Retinal pigment epithelial cell (primary cell): ENCODE measurements around the gene LYPD5.

Experiments
- DNase-seq: peaks from one replicate; pipeline ENCODE4 v3.0.0-alpha.2; 2010; ENCODE audit warnings: low read depth
- H3K4me3 ChIP-seq: 2 replicates; pipeline ENCODE4 v1.5.1; 2011; ENCODE audit warnings: mild to moderate bottlenecking, low read length, control low read depth, moderate library complexity
- TF ChIP-seq, protein P1 (sequence below): conservative IDR thresholded peaks from 2 replicates; pipeline ENCODE4 v1.5.1; 2011; ENCODE audit warnings: low read depth, low read length, control low read depth, inconsistent platforms

Gene LYPD5

DNA sequence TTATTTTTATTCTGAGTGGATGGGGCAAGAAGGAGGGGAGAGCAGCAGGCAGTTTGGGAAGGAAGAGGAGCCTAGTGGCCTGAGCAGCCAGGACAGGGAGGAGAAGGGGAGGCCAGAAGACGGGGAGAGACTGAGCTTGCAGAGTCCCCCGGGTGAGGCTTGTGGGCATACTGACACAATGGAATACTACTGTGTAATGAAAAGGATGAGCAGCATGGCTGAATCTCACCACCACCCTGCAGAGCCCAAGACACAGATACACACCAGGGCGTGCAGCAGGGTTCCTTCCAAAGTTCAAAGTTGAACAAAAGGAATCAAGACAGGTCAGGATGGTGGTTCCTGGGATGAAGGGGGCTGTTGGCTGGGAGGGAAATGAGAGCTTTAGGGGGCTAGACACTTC lies 39.4 kb downstream of the LYPD5 start:
- DNase-seq: no peak
- TF ChIP-seq, protein P1, sequence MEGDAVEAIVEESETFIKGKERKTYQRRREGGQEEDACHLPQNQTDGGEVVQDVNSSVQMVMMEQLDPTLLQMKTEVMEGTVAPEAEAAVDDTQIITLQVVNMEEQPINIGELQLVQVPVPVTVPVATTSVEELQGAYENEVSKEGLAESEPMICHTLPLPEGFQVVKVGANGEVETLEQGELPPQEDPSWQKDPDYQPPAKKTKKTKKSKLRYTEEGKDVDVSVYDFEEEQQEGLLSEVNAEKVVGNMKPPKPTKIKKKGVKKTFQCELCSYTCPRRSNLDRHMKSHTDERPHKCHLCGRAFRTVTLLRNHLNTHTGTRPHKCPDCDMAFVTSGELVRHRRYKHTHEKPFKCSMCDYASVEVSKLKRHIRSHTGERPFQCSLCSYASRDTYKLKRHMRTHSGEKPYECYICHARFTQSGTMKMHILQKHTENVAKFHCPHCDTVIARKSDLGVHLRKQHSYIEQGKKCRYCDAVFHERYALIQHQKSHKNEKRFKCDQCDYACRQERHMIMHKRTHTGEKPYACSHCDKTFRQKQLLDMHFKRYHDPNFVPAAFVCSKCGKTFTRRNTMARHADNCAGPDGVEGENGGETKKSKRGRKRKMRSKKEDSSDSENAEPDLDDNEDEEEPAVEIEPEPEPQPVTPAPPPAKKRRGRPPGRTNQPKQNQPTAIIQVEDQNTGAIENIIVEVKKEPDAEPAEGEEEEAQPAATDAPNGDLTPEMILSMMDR: no peak
- H3K4me3 ChIP-seq: no peak overlapping the region

DNA sequence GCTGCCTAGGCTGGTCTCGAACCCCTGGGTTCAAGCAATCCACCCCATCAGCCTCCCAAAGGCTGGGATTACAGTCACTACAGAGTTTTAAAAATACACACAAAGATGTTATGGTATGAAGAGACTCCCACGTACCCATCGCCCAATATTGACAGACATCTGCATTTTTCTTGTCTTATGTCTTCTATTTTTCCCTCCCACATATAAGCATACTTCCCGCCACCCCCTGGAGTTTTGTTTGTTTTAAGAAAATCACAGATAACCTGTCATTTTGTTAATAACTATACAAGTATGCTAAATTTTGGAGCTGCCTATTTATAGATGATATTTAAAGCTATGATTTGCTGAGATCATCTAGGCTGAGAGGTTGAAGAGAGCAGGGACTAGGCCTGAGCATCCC lies 41.3 kb downstream of the LYPD5 start:
- no peak overlapping the region for H3K4me3 ChIP-seq
- TF ChIP-seq, protein P1: no peak
- DNase-seq: no peak

DNA sequence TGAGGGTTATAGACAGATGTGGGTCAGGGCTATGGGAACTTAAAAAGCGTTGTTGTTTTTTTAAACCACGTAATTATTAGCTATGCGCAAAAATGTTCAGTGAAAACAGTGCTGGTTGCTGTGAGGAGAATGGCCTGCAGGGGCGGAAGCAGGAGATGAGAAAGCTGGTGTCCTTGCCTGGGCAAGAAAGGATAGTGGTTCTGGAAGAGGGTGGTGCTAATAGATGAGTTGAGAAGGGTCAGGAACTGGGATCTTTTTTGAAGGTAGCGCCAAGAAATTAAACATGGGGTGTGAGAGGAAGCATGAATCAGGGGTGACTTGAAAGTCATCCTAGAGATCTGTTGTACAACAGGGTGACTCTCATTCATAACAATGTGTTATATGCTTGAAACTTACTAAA lies 42.7 kb downstream of the LYPD5 start:
- H3K4me3 ChIP-seq: no peak overlapping the region
- DNase-seq: no peak

DNA sequence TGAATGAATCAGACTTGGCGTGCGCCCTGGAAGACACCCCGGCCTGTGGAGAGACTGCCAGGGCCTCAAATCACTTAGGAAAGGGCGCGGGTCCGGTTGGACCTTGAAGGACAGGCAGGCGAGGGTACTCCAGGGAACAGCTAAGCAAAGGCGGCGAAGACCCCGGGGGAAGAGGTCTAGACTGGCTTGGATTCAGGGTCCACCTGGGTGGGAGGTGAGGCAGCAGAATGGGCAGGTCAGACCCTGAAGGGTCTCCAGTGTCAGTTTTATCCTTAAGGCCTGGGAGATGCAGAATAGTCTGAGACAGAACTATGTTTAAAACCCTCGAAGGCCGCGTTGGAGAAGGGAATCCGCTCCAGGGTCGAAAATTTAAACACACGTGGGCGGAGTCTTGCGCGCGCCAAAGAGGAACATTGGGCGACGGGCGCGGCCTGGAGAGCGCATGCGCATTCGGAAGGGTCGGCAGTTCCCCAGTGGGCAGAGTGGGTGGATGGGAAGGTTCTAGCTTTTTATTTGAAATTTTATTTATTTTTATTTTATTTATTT lies 46.9 kb downstream of the LYPD5 start:
- TF ChIP-seq, protein P1: no peak
- peak overlapping the region; percentile 85 for H3K4me3 ChIP-seq
- no peak for DNase-seq

More for the DNA sequence above, 42.7 kb downstream of the LYPD5 start:
- TF ChIP-seq, protein P1: peak; percentile 34

DNA sequence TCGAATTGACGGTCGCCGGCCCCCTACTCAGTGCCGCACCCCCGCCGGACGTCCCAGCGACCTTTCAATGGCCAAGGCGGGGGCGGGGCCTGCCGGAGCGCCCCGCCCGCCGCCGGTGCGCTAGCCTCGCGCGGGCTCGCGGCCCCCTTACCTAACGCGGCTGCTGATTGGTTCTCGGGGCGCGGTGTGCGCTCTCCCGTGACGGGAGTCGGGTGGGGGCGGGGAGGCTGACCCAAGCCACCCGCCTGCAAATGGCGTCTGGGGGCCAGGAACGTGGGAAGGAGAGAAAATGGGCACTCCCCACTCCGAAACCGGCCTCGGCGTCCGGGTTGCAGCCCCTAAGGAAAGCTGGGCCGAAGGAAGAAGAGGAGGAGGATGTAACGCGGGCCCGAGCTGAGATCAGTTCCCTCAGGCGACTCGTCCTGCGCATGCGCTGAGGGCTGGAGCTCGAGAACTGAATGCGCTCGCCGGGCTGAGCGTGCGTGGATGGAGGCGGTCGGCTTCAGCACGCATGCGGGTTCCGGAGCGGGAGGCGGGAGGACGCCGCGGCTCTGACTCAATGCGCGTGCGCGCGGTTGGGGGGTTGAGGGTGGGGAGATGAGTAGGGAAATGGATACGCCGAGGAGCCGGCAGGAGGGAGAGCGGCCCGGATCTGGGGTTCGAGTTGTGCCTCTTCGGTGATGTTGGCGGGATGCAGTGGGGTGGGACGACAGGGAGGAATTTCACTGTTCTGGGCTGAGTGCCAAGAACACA lies 47.6 kb downstream of the LYPD5 start, which contains the start of gene SMG9:
Gene SMG9 (minus strand): TSS at position 460 of the 753 bp plus-strand sequence. CDS start 4,221 bp downstream, outside the sequence.
- peak; percentile 80 for DNase-seq
- TF ChIP-seq, protein P1: no peak
- peak within 1 kb of the TSS; percentile 85 for H3K4me3 ChIP-seq

DNA sequence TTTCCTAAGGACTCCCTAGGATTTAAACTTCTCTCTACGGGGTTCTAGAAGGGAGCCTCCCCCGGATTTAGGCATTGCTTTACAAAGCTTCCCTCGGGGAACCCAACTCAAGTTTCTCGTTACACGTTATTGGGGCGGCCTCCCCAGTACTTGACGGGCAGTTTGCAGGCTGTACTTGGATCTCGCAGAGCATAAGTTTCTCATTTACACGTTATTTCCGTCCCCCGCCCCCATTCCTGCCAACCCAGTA lies 48.1 kb downstream of the LYPD5 start:
- peak overlapping the region; percentile 85 for H3K4me3 ChIP-seq
- TF ChIP-seq, protein P1: no peak
- no peak for DNase-seq

DNA sequence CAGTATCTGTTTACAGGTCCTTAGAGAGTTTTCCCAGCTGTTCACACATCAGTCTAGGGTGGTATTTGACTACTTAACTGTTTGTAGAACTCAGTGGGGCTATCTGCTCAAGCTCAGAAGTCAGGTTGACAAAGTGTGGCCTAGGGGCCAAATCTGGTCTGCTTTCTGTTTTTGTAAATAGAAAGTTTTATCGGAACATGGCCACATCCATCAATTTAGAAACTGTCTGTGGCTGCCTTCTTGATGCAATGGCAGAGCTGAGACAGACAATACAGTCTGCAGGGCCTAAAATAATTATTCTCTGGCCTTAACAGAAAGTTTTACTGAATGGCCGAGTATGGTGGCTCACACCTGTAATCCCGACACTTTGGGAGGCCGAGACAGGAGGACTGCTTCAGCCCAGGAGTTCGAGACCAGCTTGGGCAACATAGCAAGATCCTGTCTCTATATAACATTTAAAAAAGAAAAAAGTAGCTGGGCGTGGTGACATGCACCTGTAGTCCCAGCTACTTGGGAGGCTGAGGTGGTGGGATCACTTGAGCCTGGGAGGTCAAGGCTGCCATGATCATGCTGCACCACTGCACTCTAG lies 49.9 kb downstream of the LYPD5 start:
- TF ChIP-seq, protein P1: no peak
- H3K4me3 ChIP-seq: no peak overlapping the region
- DNase-seq: no peak
